Measurements from ENCODE around the gene PDLIM1. TPM values are rescaled to one million over a fixed set of nuclear protein-coding genes. Genes with fewer than 3 reads are reported as not detected.

Gene PDLIM1
- total RNA-seq, 1 experiment from 2014 or later: 115 TPM

GRCh38 chr10:95257849-95258248 lies 33.0 kb downstream of the PDLIM1 start:
- no CpG with 5 or more reads among the region's 7 CpGs for WGBS (ENCODE audit: extremely low coverage, insufficient read length, low lambda C conversion rate)

More at GRCh38 chr10:95257849-95258248, 33.0 kb downstream of the PDLIM1 start:
- no peak for DNase-seq
- H3K79me2 ChIP-seq (ENCODE audit: insufficient read depth, low read length): no peaks in the 10 kb centered on the region; the same call in 1 of the 2 replicates
- Mint-ChIP-seq H3K4me3 (no peak overlapping the region), H3K27me3 (ENCODE audit: low read depth) (no peaks in the 10 kb centered on the region), H3K4me1 (peaks cover 14 to 17% of the 10 kb centered on the region in 2 experiments), H3K27ac (no peak overlapping the region), H3K36me3 (ENCODE audit: insufficient read depth in 1 of 3, low read depth in 3 of 3) (peaks cover 29 to 59% (median 57%) of the 10 kb centered on the region in 3 experiments), H3K9me3 (peaks cover 12 to 17% of the 10 kb centered on the region in 2 experiments)
- no peaks in the 10 kb centered on the region for H3K4me1 ChIP-seq (ENCODE audit: insufficient read depth, low read length)
- H3K9me3 ChIP-seq (ENCODE audit: control insufficient read depth, low read depth, low read length): no peaks in the 10 kb centered on the region
- no peak overlapping the region for H3K56ac ChIP-seq (ENCODE audit: insufficient read length, low read depth, low read length)
- no peak overlapping the region for H4K91ac ChIP-seq (ENCODE audit: insufficient read length, low read depth, low read length)
- H4K8ac ChIP-seq (replicated peaks; ENCODE audit: insufficient read length, low read depth, low read length): no peak overlapping the region
- no peak overlapping the region for H2BK15ac ChIP-seq (ENCODE audit: low read depth, low read length)
- H3K79me1 ChIP-seq (ENCODE audit: insufficient read depth, low read depth, low read length, poor library complexity, severe bottlenecking): peaks cover 8% of the 10 kb centered on the region
- H3K27ac ChIP-seq (ENCODE audit: insufficient read length, low read depth, low read length): no peak overlapping the region
- H3K18ac ChIP-seq (ENCODE audit: insufficient read length, low read depth, low read length): no peak overlapping the region
- H2BK20ac ChIP-seq (ENCODE audit: low read depth, low read length, poor library complexity, severe bottlenecking): no peak overlapping the region
- no peaks in the 10 kb centered on the region for H4K20me1 ChIP-seq (ENCODE audit: control insufficient read depth, insufficient read depth, insufficient read length)
- no peak overlapping the region for H3T11ph ChIP-seq (ENCODE audit: low read length)
- no peak overlapping the region for H3K4me2 ChIP-seq (ENCODE audit: insufficient read depth, insufficient read length, low read length)
- no peaks in the 10 kb centered on the region for H3K23me2 ChIP-seq (ENCODE audit: insufficient read length, low read depth, low read length, poor library complexity, severe bottlenecking)
- H3K14ac ChIP-seq (ENCODE audit: insufficient read depth, low read length): no peak overlapping the region
- no peak overlapping the region for H3K23ac ChIP-seq (ENCODE audit: insufficient read length, low read depth, low read length)
- H2AFZ ChIP-seq (ENCODE audit: low read length): no peak overlapping the region
- H2BK5ac ChIP-seq (ENCODE audit: insufficient read length, low read length): no peak overlapping the region
- H3K4ac ChIP-seq (ENCODE audit: low read depth, low read length): no peak overlapping the region
- H2AK5ac ChIP-seq (ENCODE audit: insufficient read length, low read length): no peak overlapping the region
- H3K9ac ChIP-seq (ENCODE audit: extremely low read depth, insufficient read length, low read length): no peak overlapping the region
- H2BK120ac ChIP-seq (ENCODE audit: low read depth, low read length, poor library complexity, severe bottlenecking): no peak overlapping the region
- no peak overlapping the region for H4K5ac ChIP-seq (ENCODE audit: insufficient read length, low read depth, low read length)
- no peak for TF ChIP-seq CTCF (conservative IDR thresholded peaks at IDR 0.05)
- no peak overlapping the region for H2BK12ac ChIP-seq (ENCODE audit: insufficient read length, low read depth, low read length)
- no peaks in the 10 kb centered on the region for H3K27me3 ChIP-seq (ENCODE audit: insufficient read depth, low read length)
